ENCODE measurements around the gene SPARCL1. TPM values are rescaled to one million over a fixed set of nuclear protein-coding genes. Genes with fewer than 3 reads are reported as not detected.
A peak's percentile ranks its signal among the peaks of the same experiment; 100 is the strongest.

SPARCL1 gene
- total and polyA plus RNA-seq, 2 experiments from 2014 or later: 1.5 to 2.4 TPM

DNA sequence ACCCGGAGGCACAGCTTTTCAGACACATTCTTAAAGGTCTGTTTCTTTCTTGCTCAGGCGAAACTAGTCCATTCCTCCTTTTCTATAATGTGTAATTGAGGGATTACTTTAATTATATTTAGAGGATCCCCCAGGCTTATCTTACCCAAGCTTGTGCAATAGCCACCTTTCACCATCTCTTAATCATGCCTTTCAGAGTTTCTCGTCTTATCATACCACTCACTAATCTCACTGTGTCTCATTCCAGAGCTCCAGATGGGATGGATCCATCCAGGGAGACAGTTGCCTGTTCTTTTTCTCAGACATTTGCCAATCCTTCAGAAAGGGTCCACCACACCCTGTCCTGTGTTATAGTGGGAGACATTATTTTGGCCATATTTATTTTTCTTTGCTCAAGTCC lies 12.5 kb downstream of the SPARCL1 start (continued):
- TF ChIP-seq ZNF462 (CRISPR knock-in tag; IDR thresholded peaks at IDR 0.05): no peak
- TF ChIP-seq NANOG (IDR thresholded peaks at IDR 0.05; ENCODE audit: borderline replicate concordance): no peak
- no peak for TF ChIP-seq POLR2AphosphoS5 (IDR thresholded peaks at IDR 0.05; ENCODE audit: low read depth)
- TF ChIP-seq CTCF (conservative IDR thresholded peaks at IDR 0.05; ENCODE audit: low read depth in 2 of 2): no peak
- no peak for TF ChIP-seq JUNB (IDR thresholded peaks at IDR 0.05; ENCODE audit: unreplicated experiment)

- peaks cover 3% of the 10 kb centered on the region; the same call in 1 of the 3 replicates for H3K9me3 Mint-ChIP-seq
- TF ChIP-seq EZH2 (IDR thresholded peaks at IDR 0.05; ENCODE audit: low read depth, unreplicated experiment): no peak
- TF ChIP-seq, protein P1, sequence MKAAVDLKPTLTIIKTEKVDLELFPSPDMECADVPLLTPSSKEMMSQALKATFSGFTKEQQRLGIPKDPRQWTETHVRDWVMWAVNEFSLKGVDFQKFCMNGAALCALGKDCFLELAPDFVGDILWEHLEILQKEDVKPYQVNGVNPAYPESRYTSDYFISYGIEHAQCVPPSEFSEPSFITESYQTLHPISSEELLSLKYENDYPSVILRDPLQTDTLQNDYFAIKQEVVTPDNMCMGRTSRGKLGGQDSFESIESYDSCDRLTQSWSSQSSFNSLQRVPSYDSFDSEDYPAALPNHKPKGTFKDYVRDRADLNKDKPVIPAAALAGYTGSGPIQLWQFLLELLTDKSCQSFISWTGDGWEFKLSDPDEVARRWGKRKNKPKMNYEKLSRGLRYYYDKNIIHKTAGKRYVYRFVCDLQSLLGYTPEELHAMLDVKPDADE (IDR thresholded peaks at IDR 0.05): no peak
- no peak for TF ChIP-seq NANOG (IDR thresholded peaks at IDR 0.05; ENCODE audit: borderline replicate concordance)
- TF ChIP-seq ZNF331 (CRISPR knock-in tag; IDR thresholded peaks at IDR 0.05; ENCODE audit: low read depth): no peak
- TF ChIP-seq POLR2AphosphoS5 (IDR thresholded peaks at IDR 0.05; ENCODE audit: low read depth): no peak
- TF ChIP-seq JUNB (IDR thresholded peaks at IDR 0.05; ENCODE audit: unreplicated experiment): no peak
- TF ChIP-seq CREB1 (CRISPR knock-in tag; IDR thresholded peaks at IDR 0.05; ENCODE audit: low read depth): no peak
- TF ChIP-seq EZH2phosphoT487 (IDR thresholded peaks at IDR 0.05; ENCODE audit: unreplicated experiment): no peak
- no peak for TF ChIP-seq STAT1 (IDR thresholded peaks at IDR 0.05; ENCODE audit: unreplicated experiment)
- TF ChIP-seq ZNF114 (CRISPR knock-in tag; IDR thresholded peaks at IDR 0.05): no peak
- TF ChIP-seq, protein P2, sequence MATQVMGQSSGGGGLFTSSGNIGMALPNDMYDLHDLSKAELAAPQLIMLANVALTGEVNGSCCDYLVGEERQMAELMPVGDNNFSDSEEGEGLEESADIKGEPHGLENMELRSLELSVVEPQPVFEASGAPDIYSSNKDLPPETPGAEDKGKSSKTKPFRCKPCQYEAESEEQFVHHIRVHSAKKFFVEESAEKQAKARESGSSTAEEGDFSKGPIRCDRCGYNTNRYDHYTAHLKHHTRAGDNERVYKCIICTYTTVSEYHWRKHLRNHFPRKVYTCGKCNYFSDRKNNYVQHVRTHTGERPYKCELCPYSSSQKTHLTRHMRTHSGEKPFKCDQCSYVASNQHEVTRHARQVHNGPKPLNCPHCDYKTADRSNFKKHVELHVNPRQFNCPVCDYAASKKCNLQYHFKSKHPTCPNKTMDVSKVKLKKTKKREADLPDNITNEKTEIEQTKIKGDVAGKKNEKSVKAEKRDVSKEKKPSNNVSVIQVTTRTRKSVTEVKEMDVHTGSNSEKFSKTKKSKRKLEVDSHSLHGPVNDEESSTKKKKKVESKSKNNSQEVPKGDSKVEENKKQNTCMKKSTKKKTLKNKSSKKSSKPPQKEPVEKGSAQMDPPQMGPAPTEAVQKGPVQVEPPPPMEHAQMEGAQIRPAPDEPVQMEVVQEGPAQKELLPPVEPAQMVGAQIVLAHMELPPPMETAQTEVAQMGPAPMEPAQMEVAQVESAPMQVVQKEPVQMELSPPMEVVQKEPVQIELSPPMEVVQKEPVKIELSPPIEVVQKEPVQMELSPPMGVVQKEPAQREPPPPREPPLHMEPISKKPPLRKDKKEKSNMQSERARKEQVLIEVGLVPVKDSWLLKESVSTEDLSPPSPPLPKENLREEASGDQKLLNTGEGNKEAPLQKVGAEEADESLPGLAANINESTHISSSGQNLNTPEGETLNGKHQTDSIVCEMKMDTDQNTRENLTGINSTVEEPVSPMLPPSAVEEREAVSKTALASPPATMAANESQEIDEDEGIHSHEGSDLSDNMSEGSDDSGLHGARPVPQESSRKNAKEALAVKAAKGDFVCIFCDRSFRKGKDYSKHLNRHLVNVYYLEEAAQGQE (IDR thresholded peaks at IDR 0.05; ENCODE audit: unreplicated experiment): no peak
Observed at GRCh38 chr4:87512400-87512799, 16.8 kb downstream of the SPARCL1 start.

More at GRCh38 chr4:87512400-87512799, 16.8 kb downstream of the SPARCL1 start:
- no peaks in the 10 kb centered on the region for H3F3A ChIP-seq (replicated peaks; ENCODE audit: low read depth)
- H3K27me3 ChIP-seq (ENCODE audit: insufficient read depth): no peaks in the 10 kb centered on the region
- H3K27ac Mint-ChIP-seq: no peak overlapping the region
- no peak overlapping the region for H3K4me3 Mint-ChIP-seq
- no peak overlapping the region for H3K4me3 ChIP-seq
- no peaks in the 10 kb centered on the region for H3K4me1 ChIP-seq (ENCODE audit: insufficient read depth)
- no peak overlapping the region for H3K4me2 ChIP-seq
- H4K20me1 ChIP-seq (replicated peaks; ENCODE audit: insufficient read depth): no peaks in the 10 kb centered on the region
- no peaks in the 10 kb centered on the region for H3K79me2 ChIP-seq (replicated peaks; ENCODE audit: insufficient read depth)
- H3K27me3 Mint-ChIP-seq (ENCODE audit: insufficient read depth, low read depth, poor library complexity): peaks cover 6% of the 10 kb centered on the region
- no peaks in the 10 kb centered on the region for H3K36me3 Mint-ChIP-seq (ENCODE audit: low read depth)
- H3K36me3 ChIP-seq (ENCODE audit: insufficient read depth): no peaks in the 10 kb centered on the region
- DNase-seq (ENCODE audit: low spot score): no peak
- H3K9me2 ChIP-seq (ENCODE audit: insufficient read depth): peaks cover 6% of the 10 kb centered on the region; the same call in 1 of the 2 replicates
- no peak overlapping the region for H3K27ac ChIP-seq (ENCODE audit: low read depth)
- peak overlapping the region; percentile 14; the same call in 1 of the 2 replicates for H2AFZ ChIP-seq
- peaks cover 6% of the 10 kb centered on the region; the same call in 2 of the 3 replicates for H3K4me1 Mint-ChIP-seq
- ATAC-seq: no peak
